ENCODE results near the gene GPR156.

GPR156 gene

GRCh38 chr3:120144267-120144666 is 140.8 kb downstream of the GPR156 start:
- Histone ChIP-seq H3K4me3 (no peak overlapping the region), H3K9me3 (no peaks in the 10 kb centered on the region), H3K4me1 (peaks cover 0 to 3% (median 0%) of the 10 kb centered on the region in 4 donors), H3K36me3 (no peaks in the 10 kb centered on the region), H3K27me3 (no peaks in the 10 kb centered on the region), H3K27ac (no peak overlapping the region)
- DNase-seq, result no peak
- TF ChIP-seq, protein P1, sequence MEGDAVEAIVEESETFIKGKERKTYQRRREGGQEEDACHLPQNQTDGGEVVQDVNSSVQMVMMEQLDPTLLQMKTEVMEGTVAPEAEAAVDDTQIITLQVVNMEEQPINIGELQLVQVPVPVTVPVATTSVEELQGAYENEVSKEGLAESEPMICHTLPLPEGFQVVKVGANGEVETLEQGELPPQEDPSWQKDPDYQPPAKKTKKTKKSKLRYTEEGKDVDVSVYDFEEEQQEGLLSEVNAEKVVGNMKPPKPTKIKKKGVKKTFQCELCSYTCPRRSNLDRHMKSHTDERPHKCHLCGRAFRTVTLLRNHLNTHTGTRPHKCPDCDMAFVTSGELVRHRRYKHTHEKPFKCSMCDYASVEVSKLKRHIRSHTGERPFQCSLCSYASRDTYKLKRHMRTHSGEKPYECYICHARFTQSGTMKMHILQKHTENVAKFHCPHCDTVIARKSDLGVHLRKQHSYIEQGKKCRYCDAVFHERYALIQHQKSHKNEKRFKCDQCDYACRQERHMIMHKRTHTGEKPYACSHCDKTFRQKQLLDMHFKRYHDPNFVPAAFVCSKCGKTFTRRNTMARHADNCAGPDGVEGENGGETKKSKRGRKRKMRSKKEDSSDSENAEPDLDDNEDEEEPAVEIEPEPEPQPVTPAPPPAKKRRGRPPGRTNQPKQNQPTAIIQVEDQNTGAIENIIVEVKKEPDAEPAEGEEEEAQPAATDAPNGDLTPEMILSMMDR (IDR thresholded peaks at IDR 0.05), result no peak
- intact Hi-C loops (cut with DNase I; ENCODE audit: low total_unique reads), result no loop called here

GRCh38 chr3:120143676-120144075 is 141.3 kb downstream of the GPR156 start:
- Histone ChIP-seq H3K4me1 (peaks cover 0 to 3% (median 0%) of the 10 kb centered on the region in 4 donors), H3K36me3 (no peaks in the 10 kb centered on the region), H3K4me3 (no peak overlapping the region), H3K27me3 (no peaks in the 10 kb centered on the region), H3K9me3 (no peaks in the 10 kb centered on the region), H3K27ac (no peak overlapping the region)
- TF ChIP-seq, protein P1 (IDR thresholded peaks at IDR 0.05), result no peak
- no peak for DNase-seq
- intact Hi-C loops (cut with DNase I; ENCODE audit: low total_unique reads), result no loop called here

GRCh38 chr3:120142236-120142635 is 142.8 kb downstream of the GPR156 start:
- no peak for DNase-seq
- no peaks in the 10 kb centered on the region for H3K36me3 ChIP-seq
- intact Hi-C loops (cut with DNase I; ENCODE audit: low total_unique reads), result no loop called here
- no peaks in the 10 kb centered on the region for H3K27me3 ChIP-seq
- no peak overlapping the region for H3K4me3 ChIP-seq
- TF ChIP-seq, protein P1 (IDR thresholded peaks at IDR 0.05), result no peak
- no peaks in the 10 kb centered on the region for H3K9me3 ChIP-seq
- peaks cover 0 to 3% (median 0%) of the 10 kb centered on the region in 4 donors for H3K4me1 ChIP-seq
- H3K27ac ChIP-seq, result no peak overlapping the region

DNA sequence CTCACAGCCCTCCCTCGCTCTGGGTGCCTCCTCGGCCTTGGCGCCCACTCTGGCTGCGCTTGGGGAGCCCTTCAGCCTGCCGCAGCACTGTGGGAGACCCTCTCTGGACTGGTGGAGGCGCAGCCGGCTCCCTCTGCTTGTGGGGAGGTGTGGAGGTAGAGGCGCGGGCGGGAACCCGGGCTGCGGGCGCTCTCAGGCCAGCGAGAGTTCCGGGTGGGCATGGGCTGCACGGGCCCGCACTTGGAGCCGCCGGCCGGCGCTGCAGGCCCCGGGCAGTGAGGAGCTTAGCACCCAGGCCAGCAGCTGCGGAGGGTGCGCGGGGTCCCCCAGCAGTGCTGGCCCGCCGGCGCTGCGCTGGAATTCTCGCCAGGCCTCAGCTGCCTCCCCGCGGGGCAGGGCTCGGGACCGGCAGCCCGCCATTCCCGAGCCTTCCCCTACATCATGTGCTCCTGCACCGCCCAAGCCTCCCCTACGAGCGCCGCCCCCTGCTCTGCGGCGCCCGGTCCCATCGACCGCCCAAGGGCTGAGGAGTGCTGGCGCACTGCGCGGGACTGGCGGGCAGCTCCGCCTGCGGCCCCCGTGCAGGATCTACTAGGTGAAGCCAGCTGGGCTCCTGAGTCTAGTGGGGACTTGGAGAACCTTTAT is 144.8 kb downstream of the GPR156 start:
- Histone ChIP-seq H3K36me3 (no peaks in the 10 kb centered on the region), H3K27me3 (no peaks in the 10 kb centered on the region), H3K4me3 (no peak overlapping the region), H3K4me1 (peaks cover 0 to 3% (median 0%) of the 10 kb centered on the region in 4 donors), H3K9me3 (no peaks in the 10 kb centered on the region), H3K27ac (no peak overlapping the region)
- TF ChIP-seq, protein P1 (IDR thresholded peaks at IDR 0.05), result no peak
- intact Hi-C loops (cut with DNase I; ENCODE audit: low total_unique reads), result no loop called here
- no peak for DNase-seq

- TF ChIP-seq, protein P1 (IDR thresholded peaks at IDR 0.05), result no peak
- intact Hi-C loops (cut with DNase I; ENCODE audit: low total_unique reads), result no loop called here
Measured at GRCh38 chr3:120139140-120139539, 145.9 kb downstream of the GPR156 start.

More at GRCh38 chr3:120139140-120139539, 145.9 kb downstream of the GPR156 start:
- H3K36me3 ChIP-seq, result no peaks in the 10 kb centered on the region
- H3K4me1 ChIP-seq, result no peaks in the 10 kb centered on the region
- DNase-seq, result no peak
- no peaks in the 10 kb centered on the region for H3K27me3 ChIP-seq
- H3K9me3 ChIP-seq, result no peaks in the 10 kb centered on the region
- H3K27ac ChIP-seq, result no peak overlapping the region
- H3K4me3 ChIP-seq, result no peak overlapping the region
